NCI-H510A (cell line): ENCODE results near the gene KRTAP9-2.
"Not testable (repeated sequence)": the region's sequence is repeated elsewhere in the genome, so short reads cannot be mapped to it uniquely, and the experiment has no call there.

Experiments
- DNase-seq: peaks from one replicate; lab custom pipeline; 2025; lab: John Stamatoyannopoulos, UW

KRTAP9-2 gene

GRCh38 chr17:41226598-41227095 lies at the start of gene KRTAP9-2:
KRTAP9-2 (plus strand) TSS chr17:41226648; CDS start chr17:41226655, 7 bp downstream.
- DNase-seq, result not testable (repeated sequence)

GRCh38 chr17:41176744-41177387 lies 49.6 kb upstream of the KRTAP9-2 start:
- no peak for DNase-seq

- DNase-seq, result no peak
Observed at GRCh38 chr17:41177727-41178271, 48.6 kb upstream of the KRTAP9-2 start, which contains the start of gene KRTAP4-2. KRTAP4-2 (minus strand) TSS chr17:41178221; CDS start chr17:41178164, 57 bp downstream.

- DNase-seq, result no peak
Observed at GRCh38 chr17:41178341-41178740, 48.1 kb upstream of the KRTAP9-2 start.

GRCh38 chr17:41178843-41179616 lies 47.4 kb upstream of the KRTAP9-2 start:
- no peak for DNase-seq

GRCh38 chr17:41184480-41184961 lies 41.9 kb upstream of the KRTAP9-2 start, which contains the start of gene KRTAP4-1:
KRTAP4-1 (minus strand) TSS chr17:41184911; CDS start chr17:41184854, 57 bp downstream.
- no peak for DNase-seq

- DNase-seq, result no peak
Observed at GRCh38 chr17:41185001-41185400, 41.4 kb upstream of the KRTAP9-2 start.

GRCh38 chr17:41186872-41187271 lies 39.6 kb upstream of the KRTAP9-2 start:
- no peak for DNase-seq

GRCh38 chr17:41189837-41190318 lies 36.6 kb upstream of the KRTAP9-2 start, which contains the start of gene KRTAP9-1:
KRTAP9-1 (plus strand) TSS chr17:41189887; CDS start chr17:41189887, 0 bp downstream.
- DNase-seq, result not testable (repeated sequence)

- no peak for DNase-seq
Observed at GRCh38 chr17:41190328-41190727, 36.1 kb upstream of the KRTAP9-2 start.

- DNase-seq, result no peak
Observed at GRCh38 chr17:41196068-41196467, 30.4 kb upstream of the KRTAP9-2 start.

GRCh38 chr17:41199421-41200078 lies 26.9 kb upstream of the KRTAP9-2 start:
- no peak for DNase-seq

GRCh38 chr17:41211845-41212466 lies 14.5 kb upstream of the KRTAP9-2 start:
- peak; percentile 75 for DNase-seq

GRCh38 chr17:41212524-41213169 lies 13.8 kb upstream of the KRTAP9-2 start:
- peak; percentile 79 for DNase-seq

GRCh38 chr17:41215681-41216080 lies 10.8 kb upstream of the KRTAP9-2 start:
- no peak for DNase-seq

- DNase-seq, result no peak
Observed at GRCh38 chr17:41223821-41224220, 2.6 kb upstream of the KRTAP9-2 start.

- no peak for DNase-seq
Observed at GRCh38 chr17:41226051-41226450, 397 bp upstream of the KRTAP9-2 start.

- no peak for DNase-seq
Observed at GRCh38 chr17:41230094-41230493, 3.6 kb downstream of the KRTAP9-2 start.

- DNase-seq, result no peak
Observed at GRCh38 chr17:41231731-41232130, 5.3 kb downstream of the KRTAP9-2 start.

- not testable (repeated sequence) for DNase-seq
Observed at GRCh38 chr17:41232399-41233105, 6.1 kb downstream of the KRTAP9-2 start, which contains the start of gene KRTAP9-3. KRTAP9-3 (plus strand) TSS chr17:41232449; CDS start chr17:41232502, 53 bp downstream.
